CD1c-positive myeloid dendritic cell (primary cell): ENCODE measurements around the gene PARD6A.

Source experiments
- DNase-seq: peaks from one replicate; pipeline ENCODE4 v3.0.0-alpha.2; 2016; ENCODE audit errors: extremely low spot score

PARD6A gene

DNA sequence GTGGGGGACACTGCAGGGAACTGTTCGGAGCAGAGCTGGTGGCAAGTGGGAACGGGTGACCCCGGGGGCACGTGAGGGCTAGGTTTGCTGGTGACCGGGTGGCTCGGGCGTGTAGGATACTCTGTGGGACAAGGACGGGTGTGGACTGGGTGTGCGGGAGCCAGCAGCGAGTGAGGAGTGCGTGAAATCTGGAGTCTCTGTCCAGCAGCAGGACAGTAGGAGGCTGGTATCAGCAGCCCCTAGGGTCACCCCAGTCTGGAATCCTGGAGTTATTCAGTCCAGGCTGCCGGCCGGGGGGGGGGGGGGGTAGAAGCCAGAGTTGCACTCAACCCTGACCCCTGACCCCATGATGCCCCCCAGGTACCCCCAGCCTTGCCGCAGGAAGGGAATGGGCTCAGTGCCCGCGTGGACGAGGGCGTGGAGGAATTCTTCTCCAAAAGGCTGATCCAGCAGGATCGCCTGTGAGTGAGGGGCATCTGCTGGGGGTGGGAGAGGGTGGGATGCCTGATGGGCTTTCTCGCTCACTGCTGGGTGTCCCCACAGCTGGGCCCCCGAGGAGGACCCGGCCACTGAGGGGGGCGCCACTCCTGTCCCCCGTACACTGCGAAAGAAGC lies 6.9 kb upstream of the PARD6A start:
- no peak for DNase-seq

DNA sequence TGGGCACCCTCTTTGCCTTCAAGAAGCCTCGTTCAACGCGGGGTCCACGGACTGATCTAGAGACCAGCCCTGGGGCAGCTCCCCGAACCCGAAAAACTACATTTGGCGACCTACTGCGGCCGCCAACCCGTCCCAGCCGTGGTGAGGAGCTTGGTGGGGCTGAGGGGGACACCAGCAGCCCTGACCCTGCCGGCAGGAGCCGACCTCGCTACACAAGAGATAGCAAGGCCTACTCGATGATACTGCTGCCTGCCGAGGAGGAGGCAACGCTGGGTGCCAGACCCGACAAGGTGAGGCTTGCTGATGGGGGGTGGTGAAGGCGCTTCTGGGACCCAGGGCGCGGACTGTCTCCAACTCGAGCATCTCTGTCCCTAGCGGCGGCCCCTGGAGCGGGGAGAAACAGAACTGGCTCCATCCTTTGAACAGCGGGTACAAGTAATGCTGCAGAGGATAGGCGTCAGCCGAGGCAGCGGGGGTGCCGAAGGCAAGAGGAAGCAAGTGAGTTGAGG lies 6.3 kb upstream of the PARD6A start:
- DNase-seq: no peak

DNA sequence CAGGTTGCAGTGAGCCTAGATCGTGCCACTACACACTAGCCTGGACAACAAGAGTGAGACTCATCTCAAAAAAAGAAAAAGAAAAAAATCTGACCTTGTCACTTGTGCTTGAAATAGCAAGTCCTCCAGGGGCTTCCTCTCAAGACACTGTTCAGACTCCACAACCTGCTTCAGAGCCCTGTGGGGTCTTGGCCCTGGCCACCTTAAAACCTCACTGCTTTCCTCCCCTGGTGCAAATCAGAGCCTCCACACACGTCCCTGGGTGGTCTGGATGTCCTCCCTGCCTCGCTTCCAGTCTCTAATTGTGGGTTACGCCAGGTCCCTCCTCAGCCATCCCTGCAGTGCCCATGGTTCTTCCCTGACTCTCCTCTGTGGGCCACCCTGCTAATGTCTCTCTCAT lies 5.4 kb upstream of the PARD6A start:
- DNase-seq: no peak

DNA sequence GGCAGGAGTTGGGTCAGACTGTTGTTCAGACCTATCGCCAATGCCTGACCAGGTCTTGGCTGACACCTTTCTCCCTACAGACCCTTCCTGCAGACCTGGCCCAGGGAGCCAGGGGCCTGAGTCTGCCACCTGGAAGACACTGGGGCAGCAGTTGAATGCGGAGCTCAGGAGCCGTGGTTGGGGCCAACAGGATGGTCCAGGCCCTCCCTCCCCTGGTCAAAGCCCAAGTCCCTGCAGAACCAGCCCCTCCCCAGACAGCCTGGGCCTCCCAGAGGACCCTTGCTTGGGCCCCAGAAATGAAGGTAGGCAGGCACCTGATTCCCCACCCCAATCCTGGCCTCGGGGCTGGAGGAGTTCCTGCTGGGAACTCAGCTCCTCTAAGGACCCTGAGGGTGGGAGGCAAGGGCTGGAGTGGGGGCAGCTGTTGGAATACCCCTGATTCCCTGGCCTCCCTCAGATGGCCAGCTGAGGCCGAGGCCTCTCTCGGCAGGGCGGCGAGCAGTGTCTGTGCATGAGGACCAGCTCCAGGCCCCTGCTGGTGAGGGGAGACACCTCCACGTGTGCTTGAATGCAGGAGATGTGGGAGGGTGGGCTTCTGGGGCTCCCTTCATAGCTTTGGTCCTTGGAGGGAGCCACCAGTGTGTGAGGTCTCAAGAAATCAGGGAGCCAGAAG lies 4.3 kb upstream of the PARD6A start:
- DNase-seq: no peak

DNA sequence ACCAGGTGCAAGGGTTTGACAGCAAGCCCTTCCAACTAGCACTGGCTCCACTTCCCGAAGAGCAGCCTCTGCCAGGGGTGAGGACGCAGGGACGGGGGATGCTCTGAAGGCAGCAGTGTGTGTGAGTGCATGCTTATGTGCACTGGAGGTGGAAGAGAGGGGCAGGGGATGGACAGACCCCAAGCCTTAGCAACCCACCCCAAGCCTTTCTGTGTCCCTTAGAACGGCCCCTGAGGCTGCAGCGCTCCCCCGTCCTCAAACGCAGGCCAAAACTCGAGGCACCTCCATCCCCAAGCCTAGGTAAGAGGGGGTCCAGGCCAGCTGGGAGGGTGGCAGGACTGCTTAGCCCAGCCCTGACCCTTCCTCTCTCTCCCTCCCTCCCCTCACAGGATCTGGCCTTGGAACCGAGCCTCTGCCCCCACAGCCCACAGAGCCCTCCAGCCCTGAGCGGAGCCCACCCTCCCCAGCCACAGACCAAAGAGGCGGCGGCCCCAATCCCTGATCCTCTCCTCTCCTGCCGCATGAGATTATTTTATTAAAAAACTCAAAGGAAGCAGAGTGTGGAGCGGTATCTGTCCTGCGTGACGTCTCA lies 3.6 kb upstream of the PARD6A start:
- DNase-seq: no peak

DNA sequence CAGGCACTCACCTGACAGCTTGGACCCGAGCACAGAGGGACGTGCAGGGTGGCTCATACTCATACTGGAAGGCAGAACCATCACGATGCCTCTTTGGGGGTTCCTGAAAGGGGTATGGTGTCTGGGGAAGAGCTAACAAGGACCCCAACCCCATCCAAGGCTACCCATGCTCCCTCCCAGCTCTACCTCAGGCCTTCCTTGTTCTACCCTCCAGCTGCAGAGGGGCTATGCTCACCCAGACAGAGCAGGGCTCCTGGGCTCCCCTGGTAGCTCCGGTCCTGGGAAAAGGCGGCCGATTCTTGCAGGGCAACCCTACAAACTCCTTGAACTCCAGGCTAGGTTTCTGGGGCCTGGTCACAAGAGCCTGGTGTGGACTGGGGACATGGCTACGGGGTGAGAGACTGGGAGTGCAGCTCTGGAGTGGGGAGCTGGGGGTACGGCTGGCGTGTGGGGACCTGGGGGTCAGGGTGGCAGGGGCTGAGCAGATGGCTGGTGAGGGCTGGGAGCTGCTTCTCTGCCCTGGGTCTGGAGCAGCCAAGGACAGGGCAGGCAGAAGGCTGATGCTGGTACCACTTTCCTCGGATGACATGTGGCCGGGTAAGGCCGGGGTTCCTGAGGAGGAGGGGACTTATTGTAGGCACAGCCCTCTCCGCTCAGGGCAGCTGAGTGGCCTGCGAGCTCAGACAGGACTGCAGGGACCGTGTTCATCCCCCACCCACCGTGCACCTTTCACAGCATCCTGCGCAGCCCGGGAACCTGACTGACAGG lies 2.8 kb upstream of the PARD6A start:
- no peak for DNase-seq

DNA sequence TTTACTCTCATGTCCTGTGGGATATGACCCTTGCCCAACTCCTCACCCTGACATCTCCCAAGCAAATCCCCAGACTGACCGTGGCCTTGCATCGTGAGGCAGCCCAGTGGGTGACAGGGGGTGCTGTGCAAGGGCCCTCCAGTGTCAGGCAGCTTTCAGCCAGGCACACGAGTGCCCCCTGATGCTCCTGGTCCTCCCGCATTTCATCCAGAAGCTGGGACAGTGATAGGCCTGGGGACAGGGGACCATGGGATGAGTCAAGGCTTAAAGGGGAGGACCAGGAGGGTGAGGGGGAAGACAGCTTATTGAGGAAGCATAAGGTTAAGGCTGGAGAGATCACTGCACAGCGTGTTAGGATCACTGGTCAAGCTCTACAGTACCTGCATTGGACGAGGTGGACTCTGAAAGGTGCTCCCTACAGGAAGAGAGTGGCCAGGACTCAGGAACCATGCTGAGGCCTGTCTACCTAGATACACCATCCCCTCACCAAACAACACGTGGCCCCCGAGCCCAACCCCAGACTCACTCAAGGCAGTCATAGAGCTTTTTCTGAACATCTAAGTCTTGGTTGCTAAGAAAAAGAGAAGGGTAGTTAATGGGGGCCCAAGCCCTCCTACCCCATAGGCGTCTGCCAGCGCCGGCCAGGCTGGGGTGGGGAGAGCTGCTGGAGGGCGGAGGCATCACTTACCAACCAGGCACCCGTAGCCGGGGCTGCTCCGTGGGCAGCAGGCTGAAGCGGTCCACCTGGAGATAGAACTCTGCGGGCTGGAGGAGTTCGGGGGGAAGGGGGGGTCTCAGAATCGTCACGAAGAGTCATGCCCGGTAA lies 1.7 kb upstream of the PARD6A start:
- no peak for DNase-seq

DNA sequence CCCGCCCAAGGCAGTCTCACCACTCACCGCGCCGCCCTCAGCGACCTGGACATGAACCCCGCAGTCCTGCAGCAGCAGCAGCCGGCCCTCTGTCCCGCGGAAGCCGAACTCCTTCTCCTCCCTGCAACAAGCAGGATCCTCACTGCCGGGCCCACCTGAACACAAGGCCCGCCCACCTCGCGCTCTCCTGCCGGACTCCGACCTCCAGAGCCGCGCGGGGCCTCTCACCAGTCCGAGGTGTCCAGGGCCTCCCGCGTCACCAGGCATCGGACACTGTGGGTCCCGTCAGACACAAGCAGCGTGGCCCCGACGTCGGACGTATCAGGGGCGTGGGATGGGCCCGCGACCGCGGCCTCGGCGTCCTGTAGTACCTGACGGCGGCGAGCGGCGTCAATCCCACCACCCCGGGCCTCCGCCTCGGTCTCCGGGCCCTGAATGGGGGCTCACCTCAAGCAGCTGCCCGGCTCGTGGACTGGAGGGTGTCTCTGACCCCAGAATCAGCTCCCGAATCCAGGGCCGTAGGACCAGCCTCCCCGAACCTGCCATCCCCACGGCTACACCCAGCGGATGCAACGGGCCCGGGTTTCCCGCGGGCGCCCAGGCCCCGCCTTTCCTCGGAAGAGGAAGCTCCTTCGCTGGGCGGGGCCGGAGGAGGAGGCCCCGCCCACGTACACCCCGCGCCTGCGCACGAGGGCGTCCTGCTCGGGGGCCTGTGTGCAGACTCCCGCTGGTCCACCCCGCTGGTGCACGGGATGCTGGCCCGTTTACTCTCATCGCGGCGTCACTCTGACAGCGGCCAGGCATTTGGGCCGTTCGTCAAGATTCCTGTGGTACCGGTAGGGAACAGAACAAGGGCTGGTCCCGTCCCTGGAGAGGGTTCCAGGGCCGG lies 841 bp upstream of the PARD6A start, which contains the start of gene ACD:
ACD (minus strand) TSS at position 586 of the 889 bp plus-strand sequence; CDS start at position 546, 40 bp downstream.
- peak; percentile 99 for DNase-seq

DNA sequence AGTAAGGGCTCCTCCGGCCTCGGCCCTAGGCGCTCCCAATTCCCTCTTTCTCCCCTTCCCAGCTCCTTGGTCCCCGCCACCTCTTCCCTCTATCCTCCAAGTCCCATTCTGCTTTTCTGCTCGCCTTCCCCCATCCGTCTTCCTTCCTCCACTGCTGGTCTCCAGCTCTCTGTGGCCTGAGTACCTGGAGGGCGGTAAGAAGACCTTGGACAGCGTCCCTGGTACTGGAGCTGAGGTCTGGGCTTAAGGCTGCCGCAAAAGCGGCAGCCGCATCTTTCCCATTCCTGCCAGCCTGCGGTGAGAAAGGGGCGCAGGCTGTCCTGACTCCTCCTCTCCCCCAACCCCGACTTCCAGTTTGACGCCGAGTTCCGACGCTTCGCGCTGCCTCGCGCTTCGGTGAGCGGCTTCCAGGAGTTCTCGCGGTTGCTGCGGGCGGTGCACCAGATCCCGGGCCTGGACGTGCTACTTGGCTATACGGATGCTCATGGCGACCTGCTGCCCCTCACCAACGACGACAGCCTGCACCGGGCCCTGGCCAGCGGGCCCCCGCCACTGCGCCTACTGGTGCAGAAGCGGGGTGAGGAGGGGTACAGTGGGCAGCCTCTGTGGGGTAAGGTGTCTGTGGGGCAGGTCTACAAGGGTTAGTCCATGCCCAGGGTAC lies 471 bp downstream of the PARD6A start:
- peak; percentile 38 for DNase-seq

DNA sequence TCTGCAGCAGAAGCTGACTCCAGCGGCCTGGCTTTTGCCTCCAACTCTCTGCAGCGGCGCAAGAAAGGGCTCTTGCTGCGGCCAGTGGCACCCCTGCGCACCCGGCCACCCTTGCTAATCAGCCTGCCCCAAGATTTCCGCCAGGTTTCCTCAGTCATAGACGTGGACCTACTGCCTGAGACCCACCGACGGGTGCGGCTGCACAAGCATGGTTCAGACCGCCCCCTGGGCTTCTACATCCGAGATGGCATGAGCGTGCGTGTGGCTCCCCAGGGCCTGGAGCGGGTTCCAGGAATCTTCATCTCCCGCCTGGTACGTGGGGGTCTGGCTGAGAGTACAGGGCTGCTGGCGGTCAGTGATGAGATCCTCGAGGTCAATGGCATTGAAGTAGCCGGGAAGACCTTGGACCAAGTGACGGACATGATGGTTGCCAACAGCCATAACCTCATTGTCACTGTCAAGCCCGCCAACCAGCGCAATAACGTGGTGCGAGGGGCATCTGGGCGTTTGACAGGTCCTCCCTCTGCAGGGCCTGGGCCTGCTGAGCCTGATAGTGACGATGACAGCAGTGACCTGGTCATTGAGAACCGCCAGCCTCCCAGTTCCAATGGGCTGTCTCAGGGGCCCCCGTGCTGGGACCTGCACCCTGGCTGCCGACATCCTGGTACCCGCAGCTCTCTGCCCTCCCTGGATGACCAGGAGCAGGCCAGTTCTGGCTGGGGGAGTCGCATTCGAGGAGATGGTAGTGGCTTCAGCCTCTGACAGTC lies 1.3 kb downstream of the PARD6A start:
- no peak for DNase-seq

DNA sequence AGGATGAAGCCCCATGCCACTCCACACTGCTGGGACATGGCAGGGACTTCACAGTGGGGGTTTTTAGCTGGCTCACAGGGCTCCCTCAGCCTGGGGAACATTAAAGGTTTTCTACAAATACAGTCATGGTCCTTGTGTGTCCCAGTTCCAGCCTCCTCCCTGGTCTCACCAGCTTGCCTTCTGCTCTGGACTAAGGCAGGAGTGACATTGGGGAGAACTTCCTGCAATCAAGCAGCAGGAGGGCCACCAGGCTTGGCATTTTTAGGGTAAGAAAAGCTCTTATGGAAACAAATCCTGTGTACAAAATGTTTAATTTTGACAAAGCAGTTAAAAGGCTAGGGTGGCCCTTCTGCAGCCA lies 1.9 kb downstream of the PARD6A start:
- DNase-seq: no peak

DNA sequence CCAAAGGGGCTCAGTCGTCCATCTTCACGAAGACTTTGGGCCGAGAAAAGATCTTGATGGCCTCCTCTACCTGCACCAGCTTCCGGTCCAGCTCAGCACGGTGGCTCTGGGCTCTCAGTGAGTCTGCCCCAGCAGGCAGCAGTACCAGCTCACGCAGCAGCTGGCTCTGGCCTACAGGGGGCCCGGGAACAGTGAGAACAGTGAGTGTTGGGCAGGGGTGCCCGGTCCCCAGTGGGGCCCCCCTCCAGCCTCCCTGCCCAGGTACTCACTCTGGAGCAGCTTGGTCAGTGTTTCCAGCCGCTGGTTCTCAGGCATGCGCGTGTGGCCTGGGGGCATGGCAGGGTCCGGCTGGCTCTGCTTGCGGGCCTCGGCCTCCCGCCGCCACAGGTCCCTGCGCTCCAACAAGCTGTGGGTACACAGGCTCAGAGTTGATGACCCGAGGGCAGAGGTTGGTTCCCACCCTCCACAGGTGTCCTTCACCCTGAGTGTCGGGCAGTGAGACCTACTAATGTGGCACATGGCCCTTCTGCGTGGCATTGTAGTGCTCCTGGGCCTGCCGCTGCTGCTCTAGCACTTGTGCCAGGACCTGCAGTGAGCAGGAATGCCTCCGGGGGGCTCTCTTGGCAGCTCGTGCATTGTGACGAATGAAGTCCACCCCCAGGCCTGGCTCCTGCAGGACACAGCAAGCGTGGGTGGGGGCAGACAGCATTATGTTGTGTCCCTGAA lies 2.6 kb downstream of the PARD6A start:
- peak; percentile 40 for DNase-seq

DNA sequence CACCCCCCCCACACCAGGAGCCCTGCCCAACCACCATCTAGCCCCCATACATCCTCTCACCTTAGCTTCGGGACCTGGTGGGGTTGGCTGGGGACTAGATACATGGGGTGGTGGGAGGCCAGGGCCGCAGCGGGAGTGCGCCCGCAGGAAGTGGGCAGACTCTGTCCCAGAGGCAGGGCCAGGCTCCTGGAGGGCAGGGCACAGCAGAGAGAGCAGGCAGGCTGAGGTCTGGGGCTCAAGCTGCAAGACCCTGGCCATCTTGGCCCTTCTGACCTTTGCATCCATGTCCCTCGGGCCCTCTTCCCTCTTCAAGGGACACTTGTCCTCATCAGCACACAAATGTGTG lies 3.1 kb downstream of the PARD6A start:
- DNase-seq: no peak

DNA sequence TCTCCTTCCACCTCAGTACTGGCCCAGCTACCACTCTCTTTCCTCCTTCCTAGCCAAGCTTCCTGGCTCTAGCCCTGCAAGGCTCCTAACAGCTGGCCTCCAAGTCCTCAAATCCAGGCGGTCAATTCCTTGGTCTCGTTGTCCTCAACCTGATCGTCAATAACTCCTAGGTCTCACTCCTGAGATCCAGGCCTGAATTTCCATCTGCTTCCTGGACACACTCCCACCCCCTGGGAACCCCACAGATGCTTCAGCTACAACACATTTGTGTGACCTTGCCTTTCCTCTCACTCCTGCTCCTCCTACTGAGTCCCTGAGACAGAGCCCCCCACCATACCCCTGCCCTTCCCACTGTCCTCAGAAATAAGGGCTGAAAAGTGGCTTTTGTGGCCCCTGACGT lies 3.5 kb downstream of the PARD6A start:
- DNase-seq: no peak

DNA sequence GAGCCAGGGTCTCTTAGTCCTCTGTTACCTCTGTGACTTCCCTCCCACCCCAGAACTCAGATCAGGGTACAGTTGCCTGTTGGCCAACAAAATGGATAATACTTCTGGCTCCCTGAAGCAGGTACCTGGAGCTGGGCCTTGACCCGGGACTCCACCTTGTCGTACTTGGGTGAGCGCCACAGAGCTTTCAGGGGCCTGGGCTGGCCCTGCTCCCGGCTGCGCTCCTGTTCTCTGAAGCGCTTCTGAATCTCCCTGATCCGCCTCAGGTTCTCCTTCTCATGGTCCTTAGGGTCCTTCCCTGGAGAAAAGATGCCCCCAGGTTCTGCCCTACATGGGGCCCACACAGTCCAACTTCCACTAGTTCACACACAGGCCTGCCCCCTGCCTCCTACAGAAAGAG lies 4.1 kb downstream of the PARD6A start:
- DNase-seq: no peak

DNA sequence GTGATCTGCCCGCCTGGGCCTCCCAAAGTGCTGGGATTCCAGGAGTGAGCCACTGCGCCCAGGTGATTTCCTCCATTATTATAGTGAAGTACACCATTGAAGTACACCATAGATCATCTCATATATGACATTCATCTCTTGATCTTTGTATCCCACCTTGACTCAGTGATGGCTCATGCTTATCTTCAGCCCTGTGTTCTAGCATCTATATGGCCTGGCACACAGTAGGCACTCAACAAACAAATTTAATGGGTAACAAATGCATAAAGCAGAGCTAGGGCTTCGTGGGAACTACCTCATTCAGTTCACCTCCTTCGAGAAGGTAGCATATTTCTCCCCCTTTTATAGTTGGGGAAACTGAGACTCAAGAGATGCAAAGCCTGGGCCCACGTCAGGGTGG lies 4.8 kb downstream of the PARD6A start:
- no peak for DNase-seq

DNA sequence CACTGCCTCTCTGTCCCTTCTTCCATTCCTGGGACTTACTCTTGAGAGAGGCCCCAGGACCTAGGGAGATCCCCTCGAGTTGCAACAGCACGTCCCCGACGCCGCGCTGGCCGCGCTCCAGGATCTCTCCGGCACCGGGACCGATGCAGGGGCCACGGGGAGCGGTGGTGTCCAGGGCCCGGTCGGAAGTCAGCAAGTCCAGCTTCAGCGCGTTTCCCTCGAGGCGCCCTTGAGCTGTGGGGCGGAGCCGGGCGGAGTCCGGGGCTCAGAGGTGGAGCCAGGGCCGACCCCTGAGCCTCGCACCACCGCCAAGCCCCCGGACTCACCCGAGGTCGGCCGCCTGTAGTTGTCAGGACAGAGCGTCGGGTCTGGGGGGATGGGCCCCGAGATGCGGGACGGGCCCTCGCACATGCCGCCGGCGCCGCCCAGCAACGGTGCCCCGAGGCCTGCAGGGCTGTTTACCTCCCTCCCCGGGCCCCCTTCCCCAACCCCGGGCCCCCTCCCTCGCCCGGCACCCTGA lies 5.3 kb downstream of the PARD6A start:
- peak; percentile 16 for DNase-seq
